RWPE2 (cell line): ENCODE results near the gene SDR9C7.
"Not testable (repeated sequence)": the region's sequence is repeated elsewhere in the genome, so short reads cannot be mapped to it uniquely, and the experiment has no call there.

Source experiments
- ATAC-seq: fragments of 200-7000 bp; cut with Tn5 transposase; 3 replicates; pipeline ENCODE4 v1.9.1; 2021; ENCODE audit warnings: low read depth
- DNase-seq: peaks from one replicate; pipeline ENCODE4 v3.0.0-alpha.2; 2020; ENCODE audit warnings: low spot score
- H3K27ac ChIP-seq: fragments of 450-650 bp; 2 replicates; pipeline ENCODE4 v1.5.1; 2017; ENCODE audit warnings: mild to moderate bottlenecking; ENCODE audit not compliant: poor library complexity, severe bottlenecking
- H3K27me3 ChIP-seq: fragments of 250-450 bp; sonication (Bioruptor Pico); 2 replicates; pipeline ENCODE4 v1.5.1; 2021; ENCODE audit warnings: mild to moderate bottlenecking, moderate library complexity; ENCODE audit not compliant: insufficient read depth, poor library complexity, severe bottlenecking
- H3K36me3 ChIP-seq: fragments of 250-450 bp; sonication (Bioruptor Pico); 2 replicates; pipeline ENCODE4 v1.5.1; 2020; ENCODE audit warnings: low read depth, mild to moderate bottlenecking, moderate library complexity
- H3K4me1 ChIP-seq: fragments of 250-450 bp; sonication (Bioruptor Pico); 2 replicates; pipeline ENCODE4 v1.5.1; 2021; ENCODE audit warnings: mild to moderate bottlenecking, moderate library complexity; ENCODE audit not compliant: insufficient read depth, poor library complexity, severe bottlenecking
- H3K4me3 ChIP-seq: fragments of 250-450 bp; sonication (Bioruptor Pico); 2 replicates; pipeline ENCODE4 v1.5.1; 2021; ENCODE audit warnings: mild to moderate bottlenecking, moderate library complexity; ENCODE audit not compliant: severe bottlenecking
- H3K9me3 ChIP-seq: fragments of 250-450 bp; sonication (Bioruptor Pico); 2 replicates; pipeline ENCODE4 v1.5.1; 2021; ENCODE audit warnings: mild to moderate bottlenecking, moderate library complexity; ENCODE audit not compliant: severe bottlenecking
- TF ChIP-seq, protein P1 (sequence below): fragments of 450-650 bp; IDR thresholded peaks from one replicate; pipeline ENCODE4 v1.5.1; 2017; ENCODE audit warnings: mild to moderate bottlenecking, moderate library complexity; ENCODE audit not compliant: poor library complexity, severe bottlenecking

SDR9C7 gene

DNA sequence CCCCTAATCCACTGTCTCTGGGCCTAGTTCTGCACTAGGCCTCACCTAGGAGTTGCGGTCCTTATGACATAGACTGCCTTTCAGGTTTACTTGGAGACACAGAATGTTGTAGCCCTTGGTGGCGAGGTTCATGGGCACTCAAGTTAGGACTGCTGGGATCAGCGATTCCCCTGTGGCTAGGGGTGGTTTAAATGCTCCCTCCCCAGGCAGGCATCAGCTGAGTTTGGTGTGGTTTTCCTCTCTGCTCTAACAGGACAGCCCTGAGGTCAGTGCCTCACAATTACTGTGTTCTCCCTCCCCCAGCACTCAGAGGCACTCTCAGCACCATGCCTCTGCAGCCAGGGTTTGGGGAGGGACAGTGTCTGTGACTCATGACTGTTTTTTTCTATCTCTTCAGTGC, 45.4 kb upstream of the SDR9C7 start:
- ATAC-seq (no peak), DNase-seq (no peak)
- TF ChIP-seq, protein P1, sequence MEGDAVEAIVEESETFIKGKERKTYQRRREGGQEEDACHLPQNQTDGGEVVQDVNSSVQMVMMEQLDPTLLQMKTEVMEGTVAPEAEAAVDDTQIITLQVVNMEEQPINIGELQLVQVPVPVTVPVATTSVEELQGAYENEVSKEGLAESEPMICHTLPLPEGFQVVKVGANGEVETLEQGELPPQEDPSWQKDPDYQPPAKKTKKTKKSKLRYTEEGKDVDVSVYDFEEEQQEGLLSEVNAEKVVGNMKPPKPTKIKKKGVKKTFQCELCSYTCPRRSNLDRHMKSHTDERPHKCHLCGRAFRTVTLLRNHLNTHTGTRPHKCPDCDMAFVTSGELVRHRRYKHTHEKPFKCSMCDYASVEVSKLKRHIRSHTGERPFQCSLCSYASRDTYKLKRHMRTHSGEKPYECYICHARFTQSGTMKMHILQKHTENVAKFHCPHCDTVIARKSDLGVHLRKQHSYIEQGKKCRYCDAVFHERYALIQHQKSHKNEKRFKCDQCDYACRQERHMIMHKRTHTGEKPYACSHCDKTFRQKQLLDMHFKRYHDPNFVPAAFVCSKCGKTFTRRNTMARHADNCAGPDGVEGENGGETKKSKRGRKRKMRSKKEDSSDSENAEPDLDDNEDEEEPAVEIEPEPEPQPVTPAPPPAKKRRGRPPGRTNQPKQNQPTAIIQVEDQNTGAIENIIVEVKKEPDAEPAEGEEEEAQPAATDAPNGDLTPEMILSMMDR = no peak
- no peak overlapping the region for H3K27ac ChIP-seq
- H3K27me3 ChIP-seq = no peaks in the 10 kb centered on the region
- no peak overlapping the region for H3K4me3 ChIP-seq
- H3K9me3 ChIP-seq = no peaks in the 10 kb centered on the region
- no peaks in the 10 kb centered on the region for H3K36me3 ChIP-seq
- H3K4me1 ChIP-seq = no peaks in the 10 kb centered on the region

DNA sequence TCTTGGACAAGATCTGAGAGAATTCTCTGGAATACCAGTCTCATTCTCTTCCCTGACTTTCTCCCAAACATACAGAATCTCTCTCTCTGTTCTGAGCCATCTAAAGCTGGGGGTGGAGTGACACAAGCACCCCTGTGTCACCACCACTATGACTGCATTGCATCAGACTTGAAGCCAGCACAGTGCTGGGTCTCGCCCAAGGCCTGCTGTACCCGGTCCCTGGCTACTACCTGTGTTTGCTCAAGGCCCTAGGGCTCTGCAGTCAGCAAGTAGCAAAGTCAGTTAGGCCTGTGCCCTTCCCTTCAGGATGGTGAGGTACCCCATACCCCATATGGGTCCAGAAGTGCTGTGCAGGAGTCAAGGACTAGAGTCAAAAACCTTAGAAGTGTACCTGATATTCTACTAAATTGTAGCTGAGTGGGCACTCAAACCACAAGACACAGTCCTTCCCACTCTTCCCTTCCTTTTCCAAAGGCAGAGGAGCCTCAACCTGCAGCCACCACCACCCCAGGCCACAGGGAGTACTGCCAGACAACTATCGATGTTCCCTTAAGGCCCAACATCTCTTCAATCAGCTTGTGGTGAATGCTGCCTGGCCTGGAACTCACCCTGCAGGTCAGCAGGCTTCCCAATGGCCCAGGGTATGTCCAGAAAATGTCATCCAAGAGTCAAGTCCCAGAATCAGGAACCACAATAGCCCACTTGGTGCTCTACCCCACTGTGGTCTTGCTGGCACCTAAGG, 44.4 kb upstream of the SDR9C7 start:
- TF ChIP-seq, protein P1 = no peak
- H3K27ac ChIP-seq = no peak overlapping the region
- no peaks in the 10 kb centered on the region for H3K4me1 ChIP-seq
- H3K9me3 ChIP-seq = no peaks in the 10 kb centered on the region
- H3K4me3 ChIP-seq = no peak overlapping the region
- ATAC-seq (no peak), DNase-seq (no peak)
- H3K27me3 ChIP-seq = no peaks in the 10 kb centered on the region
- H3K36me3 ChIP-seq = no peaks in the 10 kb centered on the region

DNA sequence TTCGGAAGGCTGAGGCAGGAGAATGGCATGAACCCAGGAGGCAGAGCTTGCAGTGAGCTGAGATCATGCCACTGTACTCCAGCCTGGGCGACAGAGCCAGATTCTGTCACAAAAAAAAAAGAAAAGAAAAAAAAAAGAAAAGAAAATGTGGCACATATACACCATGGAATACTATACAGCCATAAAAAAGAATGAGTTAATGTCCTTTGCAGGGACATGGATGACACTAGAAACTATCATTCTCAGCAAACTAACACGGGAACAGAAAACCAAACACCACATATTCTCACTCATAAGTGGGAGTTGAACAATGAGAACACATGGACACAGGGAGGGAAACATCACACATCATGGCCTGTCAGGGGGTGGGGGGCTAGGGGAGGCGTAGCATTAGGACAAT, 43.2 kb upstream of the SDR9C7 start:
- not testable (repeated sequence) for H3K36me3 ChIP-seq, H3K27ac ChIP-seq, ATAC-seq, DNase-seq, H3K4me3 ChIP-seq, H3K4me1 ChIP-seq, H3K27me3 ChIP-seq, H3K9me3 ChIP-seq

DNA sequence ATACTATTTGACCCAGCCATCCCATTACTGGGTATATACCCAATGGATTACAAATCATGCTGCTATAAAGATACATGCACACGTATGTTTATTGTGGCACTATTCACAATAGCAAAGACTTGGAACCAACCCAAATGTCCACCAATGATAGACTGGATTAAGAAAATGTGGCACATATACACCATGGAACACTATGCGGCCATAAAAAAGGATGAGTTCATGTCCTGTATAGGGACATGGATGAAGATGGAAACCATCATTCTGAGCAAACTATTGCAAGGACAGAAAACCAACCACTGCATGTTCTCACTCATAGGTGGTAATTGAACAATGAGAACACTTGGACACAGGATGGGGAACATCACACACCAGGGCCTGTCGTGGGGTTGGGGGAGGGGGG, 40.0 kb upstream of the SDR9C7 start:
- DNase-seq, H3K4me1 ChIP-seq, H3K9me3 ChIP-seq, H3K4me3 ChIP-seq, H3K36me3 ChIP-seq, H3K27ac ChIP-seq, ATAC-seq, H3K27me3 ChIP-seq: not testable (repeated sequence)

DNA sequence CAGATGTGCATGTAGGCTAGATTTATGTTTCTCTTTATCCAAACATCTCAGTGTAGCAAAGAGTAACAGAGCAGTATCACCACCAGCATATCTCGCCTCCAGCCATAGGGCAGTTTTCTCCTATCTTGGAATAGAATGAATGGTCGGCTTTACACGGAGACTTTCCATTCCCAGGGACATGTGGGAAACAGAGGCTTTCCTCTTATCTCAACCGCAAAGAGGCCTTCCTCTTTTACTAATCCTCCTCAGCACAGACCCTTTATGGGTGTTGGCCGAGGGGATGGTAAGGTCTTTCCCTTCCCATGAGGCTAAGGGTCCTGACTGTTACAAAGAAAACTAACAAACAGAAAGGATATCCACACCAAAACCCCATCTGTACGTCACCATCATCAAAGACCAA, 34.7 kb upstream of the SDR9C7 start:
- H3K4me3 ChIP-seq = not testable (repeated sequence)

DNA sequence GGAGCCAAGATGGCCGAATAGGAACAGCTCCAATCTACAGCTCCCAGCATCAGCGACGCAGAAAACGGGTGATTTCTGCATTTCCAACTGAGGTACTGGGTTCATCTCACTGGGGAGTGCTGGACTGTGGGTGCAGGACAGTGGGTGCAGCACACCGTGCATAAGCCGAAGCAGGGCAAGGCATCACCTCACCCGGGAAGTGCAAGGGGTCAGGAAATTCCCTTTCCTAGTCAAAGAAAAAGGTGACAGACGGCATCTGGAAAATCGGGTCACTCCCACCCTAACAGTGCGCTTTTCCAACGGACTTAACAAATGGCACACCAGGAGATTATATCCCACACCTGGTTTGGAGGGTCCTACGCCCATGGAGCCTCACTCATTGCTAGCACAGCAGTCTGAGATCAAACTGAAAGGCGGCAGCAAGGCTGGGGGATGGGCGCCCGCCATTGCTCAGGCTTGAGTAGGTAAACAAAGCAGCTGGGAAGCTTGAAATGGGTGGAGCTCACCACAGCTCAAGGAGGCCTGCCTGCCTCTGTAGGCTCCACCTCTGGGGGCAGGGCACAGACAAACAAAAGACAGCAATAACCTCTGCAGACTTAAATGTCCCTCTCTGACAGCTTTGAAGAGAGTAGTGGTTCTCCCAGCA, 31.9 kb upstream of the SDR9C7 start:
- not testable (repeated sequence) for ATAC-seq, DNase-seq, H3K4me3 ChIP-seq, H3K4me1 ChIP-seq, H3K36me3 ChIP-seq, H3K9me3 ChIP-seq, H3K27me3 ChIP-seq, H3K27ac ChIP-seq

More for the DNA sequence above, 34.7 kb upstream of the SDR9C7 start:
- not testable (repeated sequence) for H3K27me3 ChIP-seq, ATAC-seq, H3K27ac ChIP-seq, H3K4me1 ChIP-seq, DNase-seq, H3K36me3 ChIP-seq, H3K9me3 ChIP-seq

DNA sequence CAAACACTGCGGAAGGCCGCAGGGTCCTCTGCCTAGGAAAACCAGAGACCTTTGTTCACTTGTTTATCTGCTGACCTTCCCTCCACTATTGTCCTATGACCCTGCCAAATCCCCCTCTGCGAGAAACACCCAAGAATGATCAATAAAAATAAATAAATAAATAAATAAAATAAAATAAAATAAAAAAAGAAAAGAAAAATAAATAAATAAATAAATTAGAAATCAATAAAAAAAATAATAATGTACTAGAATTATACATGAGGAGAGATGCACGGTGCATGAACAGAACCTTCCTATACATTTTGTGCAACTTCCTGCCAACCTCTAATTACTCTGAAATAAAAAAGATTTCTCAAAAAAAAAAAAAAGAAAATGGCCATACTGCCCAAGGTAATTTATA, 30.9 kb upstream of the SDR9C7 start:
- not testable (repeated sequence) for H3K27me3 ChIP-seq, H3K4me1 ChIP-seq, H3K36me3 ChIP-seq, H3K4me3 ChIP-seq, H3K27ac ChIP-seq, ATAC-seq, DNase-seq, H3K9me3 ChIP-seq

DNA sequence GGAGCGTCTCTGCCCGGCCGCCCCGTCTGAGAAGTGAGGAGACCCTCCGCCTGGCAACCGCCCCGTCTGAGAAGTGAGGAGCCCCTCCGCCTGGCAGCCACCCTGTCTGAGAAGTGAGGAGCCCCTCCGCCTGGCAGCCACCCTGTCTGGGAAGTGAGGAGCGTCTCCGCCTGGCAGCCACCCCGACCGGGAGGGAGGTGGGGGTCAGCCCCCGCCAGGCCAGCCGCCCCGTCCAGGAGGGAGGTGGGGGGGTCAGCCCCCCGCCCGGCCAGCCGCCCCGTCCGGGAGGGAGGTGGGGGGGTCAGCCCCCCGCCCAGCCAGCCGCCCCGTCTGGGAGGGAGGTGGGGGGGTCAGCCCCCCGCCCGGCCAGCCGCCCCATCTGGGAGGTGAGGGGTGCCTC, 29.3 kb upstream of the SDR9C7 start:
- H3K4me3 ChIP-seq, H3K27me3 ChIP-seq, H3K27ac ChIP-seq, DNase-seq, H3K36me3 ChIP-seq, ATAC-seq, H3K4me1 ChIP-seq, H3K9me3 ChIP-seq: not testable (repeated sequence)

DNA sequence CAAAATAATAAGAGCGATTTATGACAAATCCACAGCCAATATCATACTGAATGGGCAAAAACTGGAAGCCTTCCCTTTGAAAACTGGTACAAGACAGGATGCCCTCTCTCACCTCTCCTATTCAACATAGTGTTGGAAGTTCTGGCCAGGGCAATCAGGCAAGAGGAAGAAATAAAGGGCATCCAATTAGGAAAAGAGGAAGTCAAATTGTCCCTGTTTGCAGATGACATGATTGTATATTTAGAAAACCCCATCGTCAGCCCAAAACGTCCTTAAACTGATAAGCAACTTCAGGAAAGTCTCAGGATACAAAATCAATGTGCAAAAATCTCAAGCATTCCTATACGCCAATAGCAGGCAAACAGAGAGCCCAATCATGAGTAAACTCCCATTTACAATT, 28.0 kb upstream of the SDR9C7 start:
- DNase-seq, H3K27me3 ChIP-seq, ATAC-seq, H3K4me1 ChIP-seq, H3K4me3 ChIP-seq, H3K27ac ChIP-seq, H3K36me3 ChIP-seq: not testable (repeated sequence)
- peaks cover 10% of the 10 kb centered on the region for H3K9me3 ChIP-seq
